ENCODE results near the gene MMP20. TPM values are rescaled to one million over a fixed set of nuclear protein-coding genes. Genes with fewer than 3 reads are reported as not detected.

MMP20 gene
- total and polyA plus RNA-seq, 2 of the 13 experiments (the other 11 are each of a cell fraction or from before 2014, with no cell fraction given), result 0.05 TPM; not detected in 1

GRCh38 chr11:102613450-102613849 lies 11.7 kb downstream of the MMP20 start:
- intact Hi-C loops (cut with micrococcal nuclease; ENCODE audit: unreplicated experiment) (loop anchor here (1.0 to 5.0 kb wide), 5 partner anchors 20 to 272 kb away; no protein-coding TSS in a partner anchor), in situ Hi-C loops (cut with HindIII; ENCODE audit: extremely low pct_ligation_motif_present, low pct_unique_long_range_greater_than_20kb) (loop anchor here (5.0 kb wide), 1 partner anchor 271 kb away; no protein-coding TSS in a partner anchor)
- Histone ChIP-seq H3K27me3 (ENCODE audit: control insufficient read depth in 1 of 2, insufficient read depth in 2 of 2, low read length in 2 of 2) (no peaks in the 10 kb centered on the region), H4K20me1 (ENCODE audit: insufficient read depth, low read length) (no peaks in the 10 kb centered on the region), H2AFZ (ENCODE audit: low read length) (no peak overlapping the region), H3K4me3 (replicated peaks in 1 of 3; ENCODE audit: insufficient read depth in 1 of 3, low read depth in 2 of 3, low read length in 3 of 3) (peak overlapping the region in 1 of 3 experiments; percentile 11; a peak in 1 of 6 replicates), H3K9ac (ENCODE audit: insufficient read depth, low read depth, low read length) (no peak overlapping the region), H3K36me3 (replicated peaks in 1 of 2; ENCODE audit: control insufficient read depth in 1 of 2, insufficient read depth in 2 of 2, low read length in 2 of 2) (no peaks in the 10 kb centered on the region), H3K79me2 (ENCODE audit: insufficient read depth, low read length) (no peaks in the 10 kb centered on the region), H3K27ac (ENCODE audit: extremely low read length, insufficient read depth, low read length) (no peak overlapping the region), H3K9me3 (ENCODE audit: low read length) (no peaks in the 10 kb centered on the region), H3K4me1 (ENCODE audit: insufficient read depth, low read length) (peaks cover 41% of the 10 kb centered on the region), H3K4me2 (ENCODE audit: low read depth, low read length) (peak overlapping the region; percentile 78)
- WGBS (ENCODE audit: low lambda C conversion rate), result 5% methylated on average over 1 of the region's 1 CpG
- FAIRE-seq, result no peak
- no TSS peak for BruUV-seq (replicated peaks)
- POLR2A ChIA-PET, result interaction anchor here (3.7 kb wide), 1 partner anchor 9 kb away, joined by 30 read pairs; no protein-coding TSS in a partner anchor
- ATAC-seq, result no peak
- no peak for DNase-seq (ENCODE audit: low spot score)
- TF ChIP-seq TEAD2 (CRISPR knock-in tag; IDR thresholded peaks at IDR 0.05) (no peak), ZNF7 (CRISPR knock-in tag; IDR thresholded peaks at IDR 0.05) (no peak), PRMT3 (CRISPR knock-in tag; IDR thresholded peaks at IDR 0.05; ENCODE audit: borderline replicate concordance, low read depth) (no peak), ZNF784 (CRISPR knock-in tag; IDR thresholded peaks at IDR 0.05; ENCODE audit: borderline replicate concordance) (no peak), HMGXB3 (CRISPR knock-in tag; IDR thresholded peaks at IDR 0.05; ENCODE audit: borderline replicate concordance) (no peak)
- CTCF ChIA-PET (ENCODE audit: low intra/inter-chr PET ratio, low total read pairs), result interaction anchor here (0.8 to 2.1 kb wide), 4 partner anchors 18 to 272 kb away, joined by 3 to 24 read pairs (median 6); no protein-coding TSS in a partner anchor

Measured in HepG2 (cell line).